HL-60 (cell line): ENCODE results near the gene PEX26.

Experiments
- GABPA ChIP-seq: IDR thresholded peaks from 2 replicates; pipeline ENCODE4 v1.6.1; 2012; ENCODE audit warnings: low read depth
- POLR2AphosphoS5 ChIP-seq: IDR thresholded peaks from 2 replicates; pipeline ENCODE4 v1.6.1; 2012; ENCODE audit warnings: low read depth
- TF ChIP-seq, protein P1 (sequence below): IDR thresholded peaks from one replicate; pipeline ENCODE4 v1.5.1; 2011; ENCODE audit warnings: low read length, control low read depth, inconsistent platforms; ENCODE audit not compliant: insufficient read depth
- TF ChIP-seq, protein P2 (sequence below): IDR thresholded peaks from 2 replicates; pipeline ENCODE4 v1.6.1; 2012; ENCODE audit warnings: low read depth; ENCODE audit not compliant: insufficient replicate concordance

DNA sequence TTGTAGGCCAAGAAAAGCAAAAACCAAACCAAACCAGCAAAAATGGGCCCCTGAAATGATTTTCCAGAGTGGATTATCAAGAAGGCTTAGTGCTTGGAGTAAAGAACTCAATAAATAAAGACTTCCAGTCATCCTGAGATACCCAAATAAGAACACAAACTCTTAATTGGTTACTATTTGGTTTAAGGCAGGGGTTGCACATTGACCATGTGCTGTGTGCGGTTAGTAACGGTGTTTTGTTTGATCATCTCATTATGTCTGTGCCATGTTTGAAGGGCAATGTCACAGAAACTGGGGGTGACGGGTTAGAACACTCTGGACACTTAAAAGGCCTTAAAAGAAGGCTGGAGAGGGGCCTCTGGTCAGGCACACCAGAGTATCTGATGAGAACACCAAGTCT lies 43.7 kb upstream of the PEX26 start:
- TF ChIP-seq, protein P1, sequence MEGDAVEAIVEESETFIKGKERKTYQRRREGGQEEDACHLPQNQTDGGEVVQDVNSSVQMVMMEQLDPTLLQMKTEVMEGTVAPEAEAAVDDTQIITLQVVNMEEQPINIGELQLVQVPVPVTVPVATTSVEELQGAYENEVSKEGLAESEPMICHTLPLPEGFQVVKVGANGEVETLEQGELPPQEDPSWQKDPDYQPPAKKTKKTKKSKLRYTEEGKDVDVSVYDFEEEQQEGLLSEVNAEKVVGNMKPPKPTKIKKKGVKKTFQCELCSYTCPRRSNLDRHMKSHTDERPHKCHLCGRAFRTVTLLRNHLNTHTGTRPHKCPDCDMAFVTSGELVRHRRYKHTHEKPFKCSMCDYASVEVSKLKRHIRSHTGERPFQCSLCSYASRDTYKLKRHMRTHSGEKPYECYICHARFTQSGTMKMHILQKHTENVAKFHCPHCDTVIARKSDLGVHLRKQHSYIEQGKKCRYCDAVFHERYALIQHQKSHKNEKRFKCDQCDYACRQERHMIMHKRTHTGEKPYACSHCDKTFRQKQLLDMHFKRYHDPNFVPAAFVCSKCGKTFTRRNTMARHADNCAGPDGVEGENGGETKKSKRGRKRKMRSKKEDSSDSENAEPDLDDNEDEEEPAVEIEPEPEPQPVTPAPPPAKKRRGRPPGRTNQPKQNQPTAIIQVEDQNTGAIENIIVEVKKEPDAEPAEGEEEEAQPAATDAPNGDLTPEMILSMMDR: no peak
- TF ChIP-seq POLR2AphosphoS5: no peak
- TF ChIP-seq, protein P2, sequence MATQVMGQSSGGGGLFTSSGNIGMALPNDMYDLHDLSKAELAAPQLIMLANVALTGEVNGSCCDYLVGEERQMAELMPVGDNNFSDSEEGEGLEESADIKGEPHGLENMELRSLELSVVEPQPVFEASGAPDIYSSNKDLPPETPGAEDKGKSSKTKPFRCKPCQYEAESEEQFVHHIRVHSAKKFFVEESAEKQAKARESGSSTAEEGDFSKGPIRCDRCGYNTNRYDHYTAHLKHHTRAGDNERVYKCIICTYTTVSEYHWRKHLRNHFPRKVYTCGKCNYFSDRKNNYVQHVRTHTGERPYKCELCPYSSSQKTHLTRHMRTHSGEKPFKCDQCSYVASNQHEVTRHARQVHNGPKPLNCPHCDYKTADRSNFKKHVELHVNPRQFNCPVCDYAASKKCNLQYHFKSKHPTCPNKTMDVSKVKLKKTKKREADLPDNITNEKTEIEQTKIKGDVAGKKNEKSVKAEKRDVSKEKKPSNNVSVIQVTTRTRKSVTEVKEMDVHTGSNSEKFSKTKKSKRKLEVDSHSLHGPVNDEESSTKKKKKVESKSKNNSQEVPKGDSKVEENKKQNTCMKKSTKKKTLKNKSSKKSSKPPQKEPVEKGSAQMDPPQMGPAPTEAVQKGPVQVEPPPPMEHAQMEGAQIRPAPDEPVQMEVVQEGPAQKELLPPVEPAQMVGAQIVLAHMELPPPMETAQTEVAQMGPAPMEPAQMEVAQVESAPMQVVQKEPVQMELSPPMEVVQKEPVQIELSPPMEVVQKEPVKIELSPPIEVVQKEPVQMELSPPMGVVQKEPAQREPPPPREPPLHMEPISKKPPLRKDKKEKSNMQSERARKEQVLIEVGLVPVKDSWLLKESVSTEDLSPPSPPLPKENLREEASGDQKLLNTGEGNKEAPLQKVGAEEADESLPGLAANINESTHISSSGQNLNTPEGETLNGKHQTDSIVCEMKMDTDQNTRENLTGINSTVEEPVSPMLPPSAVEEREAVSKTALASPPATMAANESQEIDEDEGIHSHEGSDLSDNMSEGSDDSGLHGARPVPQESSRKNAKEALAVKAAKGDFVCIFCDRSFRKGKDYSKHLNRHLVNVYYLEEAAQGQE: no peak
- no peak for TF ChIP-seq GABPA
